Epithelial cell of proximal tubule (primary cell): Measurements from ENCODE around the gene PFN2. TPM values are rescaled to one million over a fixed set of nuclear protein-coding genes. Genes with fewer than 3 reads are reported as not detected.
"Not testable (repeated sequence)": the region's sequence is repeated elsewhere in the genome, so short reads cannot be mapped to it uniquely, and the experiment has no call there.

Experiments
- DNase-seq: peaks from one replicate; pipeline ENCODE4 v3.0.0-alpha.2; 2011; ENCODE audit warnings: low read depth
- H3K4me3 ChIP-seq: 2 replicates; pipeline ENCODE4 v1.5.1; 2011; ENCODE audit warnings: low read depth, mild to moderate bottlenecking, low read length
- total RNA-seq: library from RNA; depleted of rRNA; stranded (reverse); fragments of >200 nt; gene quantifications from 2 replicates; pipeline ENCODE4 v1.2.3, GENCODE V29; 2015
- TF ChIP-seq, protein P1 (sequence below): conservative IDR thresholded peaks from 2 replicates; pipeline ENCODE4 v1.5.1; 2012; ENCODE audit warnings: low read depth, mild to moderate bottlenecking, low read length

Gene PFN2
- total RNA-seq, 1 donor from 2014 or later = 112 TPM

DNA sequence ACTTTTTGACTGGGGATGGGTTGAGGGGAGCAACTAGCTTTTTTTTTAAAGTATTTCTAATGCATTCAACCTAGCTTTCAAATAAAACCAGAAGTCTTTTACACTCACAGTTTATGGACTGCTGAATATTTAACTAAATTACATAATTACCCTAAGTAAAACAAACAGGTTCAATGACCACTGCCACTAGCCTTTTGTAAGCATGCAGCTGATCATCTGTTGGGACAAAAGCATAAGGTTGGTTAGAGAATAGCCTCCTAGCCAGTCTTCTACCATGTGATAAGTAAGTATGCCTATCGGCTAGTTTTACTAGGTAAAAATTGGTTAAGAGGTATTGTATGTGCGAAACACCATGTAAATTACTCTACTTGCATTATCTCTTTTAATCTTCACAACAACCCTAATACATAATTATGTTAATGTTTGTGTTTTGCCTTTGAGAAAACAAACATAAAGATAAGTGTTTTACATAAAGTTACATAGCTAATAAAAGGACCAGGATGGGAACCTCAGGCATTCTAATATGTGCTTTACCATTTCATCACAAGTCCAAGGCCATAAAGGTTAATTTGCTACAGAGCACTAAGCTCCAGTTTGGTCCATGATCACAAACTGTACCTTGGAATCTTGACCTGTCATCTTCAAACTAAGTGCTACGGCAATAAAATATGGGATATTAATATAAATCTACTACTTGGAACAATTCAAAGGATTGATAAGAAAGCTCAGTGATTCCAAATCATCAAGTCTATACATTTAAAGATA, 13.2 kb downstream of the PFN2 start:
- TF ChIP-seq, protein P1, sequence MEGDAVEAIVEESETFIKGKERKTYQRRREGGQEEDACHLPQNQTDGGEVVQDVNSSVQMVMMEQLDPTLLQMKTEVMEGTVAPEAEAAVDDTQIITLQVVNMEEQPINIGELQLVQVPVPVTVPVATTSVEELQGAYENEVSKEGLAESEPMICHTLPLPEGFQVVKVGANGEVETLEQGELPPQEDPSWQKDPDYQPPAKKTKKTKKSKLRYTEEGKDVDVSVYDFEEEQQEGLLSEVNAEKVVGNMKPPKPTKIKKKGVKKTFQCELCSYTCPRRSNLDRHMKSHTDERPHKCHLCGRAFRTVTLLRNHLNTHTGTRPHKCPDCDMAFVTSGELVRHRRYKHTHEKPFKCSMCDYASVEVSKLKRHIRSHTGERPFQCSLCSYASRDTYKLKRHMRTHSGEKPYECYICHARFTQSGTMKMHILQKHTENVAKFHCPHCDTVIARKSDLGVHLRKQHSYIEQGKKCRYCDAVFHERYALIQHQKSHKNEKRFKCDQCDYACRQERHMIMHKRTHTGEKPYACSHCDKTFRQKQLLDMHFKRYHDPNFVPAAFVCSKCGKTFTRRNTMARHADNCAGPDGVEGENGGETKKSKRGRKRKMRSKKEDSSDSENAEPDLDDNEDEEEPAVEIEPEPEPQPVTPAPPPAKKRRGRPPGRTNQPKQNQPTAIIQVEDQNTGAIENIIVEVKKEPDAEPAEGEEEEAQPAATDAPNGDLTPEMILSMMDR = no peak
- H3K4me3 ChIP-seq = no peak overlapping the region
- no peak for DNase-seq

DNA sequence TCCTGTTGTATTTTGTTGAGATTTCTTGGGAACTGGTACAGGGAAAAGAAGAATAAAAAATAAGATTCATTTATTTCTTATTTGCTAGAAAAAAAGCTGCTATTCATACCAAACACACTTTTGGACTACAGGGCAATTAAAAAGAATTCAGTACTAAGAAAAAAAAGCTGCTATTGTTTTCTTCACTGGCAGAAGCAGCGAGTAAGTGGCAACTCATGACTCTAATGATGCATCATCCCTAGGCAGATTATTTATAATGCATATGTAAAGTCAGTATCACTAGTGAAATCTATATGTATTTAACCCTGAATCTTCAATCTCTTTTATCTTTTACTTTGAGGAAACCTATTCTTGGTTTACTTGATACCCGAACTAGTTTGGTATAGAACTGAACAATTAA, 15.2 kb downstream of the PFN2 start:
- DNase-seq = no peak

DNA sequence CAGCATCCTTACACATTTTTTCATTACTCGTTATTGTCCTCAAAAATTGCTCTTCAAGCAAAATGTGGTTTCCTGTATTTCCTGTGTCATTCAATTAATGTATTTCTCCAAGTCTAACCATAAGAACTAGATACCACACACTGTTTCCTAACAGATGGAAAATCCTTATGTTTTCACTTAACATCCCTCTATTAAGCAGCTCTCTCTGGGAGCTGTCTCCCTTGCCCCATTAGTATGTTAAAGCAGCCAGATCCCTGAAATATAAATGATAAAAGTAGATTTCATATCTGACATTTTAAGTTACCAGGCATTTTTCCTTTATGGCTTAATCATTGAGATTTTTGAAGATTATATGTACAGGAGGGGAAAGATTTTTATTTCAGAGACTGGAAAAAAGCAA, 15.9 kb downstream of the PFN2 start:
- H3K4me3 ChIP-seq = no peak overlapping the region
- no peak for DNase-seq
- TF ChIP-seq, protein P1 = no peak

More for the DNA sequence above, 15.2 kb downstream of the PFN2 start:
- no peak overlapping the region for H3K4me3 ChIP-seq
- TF ChIP-seq, protein P1 = no peak

DNA sequence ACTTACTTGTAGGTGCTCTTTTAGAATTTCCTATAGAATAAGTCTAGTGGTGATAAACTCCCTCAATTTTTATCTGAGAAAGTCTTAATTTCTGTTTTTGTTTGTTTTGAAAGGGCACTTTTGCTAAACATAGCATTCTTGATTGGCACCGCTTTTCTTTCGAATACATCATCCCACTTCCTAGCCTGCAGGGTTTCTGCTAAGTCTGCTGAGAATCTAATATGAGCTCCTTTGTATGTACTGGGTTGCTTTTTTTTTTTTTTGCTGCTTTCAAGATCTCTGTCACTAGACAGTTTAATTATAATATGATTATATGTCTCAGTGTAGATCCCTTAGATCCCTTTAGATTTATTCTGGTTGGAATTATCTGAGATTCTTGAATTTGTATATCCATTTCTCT, 21.5 kb downstream of the PFN2 start:
- no peak overlapping the region for H3K4me3 ChIP-seq
- DNase-seq = no peak
- TF ChIP-seq, protein P1 = no peak

DNA sequence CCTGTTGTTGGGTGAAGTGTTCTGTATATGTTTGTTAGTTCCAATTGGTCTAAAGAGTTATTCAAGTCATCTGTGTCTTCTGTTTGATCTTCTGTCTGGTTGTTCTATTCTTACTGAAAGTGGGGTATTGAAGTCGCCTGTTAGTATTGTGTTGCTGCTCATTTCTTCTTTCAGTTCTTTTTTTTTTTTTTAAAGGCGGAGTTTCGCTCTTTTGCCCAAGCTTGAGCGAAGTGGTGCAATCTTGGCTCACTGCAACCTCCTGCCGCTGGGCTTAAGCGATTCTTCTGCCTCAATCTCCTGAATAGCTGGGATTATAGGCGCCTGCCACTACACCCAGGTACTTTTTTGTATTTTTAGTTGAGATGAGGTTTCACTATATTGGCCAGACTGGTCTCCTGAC, 23.5 kb downstream of the PFN2 start:
- no peak overlapping the region for H3K4me3 ChIP-seq
- no peak for DNase-seq
- TF ChIP-seq, protein P1 = no peak

DNA sequence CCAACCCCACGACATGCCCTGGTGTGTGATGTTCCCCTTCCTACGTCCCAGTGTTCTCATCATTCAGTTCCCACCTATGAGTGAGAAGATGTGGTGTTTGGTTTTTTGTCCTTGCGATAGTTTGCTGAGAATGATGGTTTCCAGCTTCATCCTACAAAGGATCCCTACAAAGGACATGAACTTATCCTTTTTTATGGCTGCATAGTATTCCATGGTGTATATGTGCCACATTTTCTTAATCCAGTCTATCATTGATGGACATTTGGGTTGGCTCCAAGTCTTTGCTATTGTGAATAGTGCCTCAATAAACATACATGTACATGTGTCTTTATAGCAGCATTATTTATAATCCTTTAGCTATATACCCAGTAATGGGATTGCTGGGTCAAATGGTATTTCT, 26.7 kb downstream of the PFN2 start:
- DNase-seq = not testable (repeated sequence)

DNA sequence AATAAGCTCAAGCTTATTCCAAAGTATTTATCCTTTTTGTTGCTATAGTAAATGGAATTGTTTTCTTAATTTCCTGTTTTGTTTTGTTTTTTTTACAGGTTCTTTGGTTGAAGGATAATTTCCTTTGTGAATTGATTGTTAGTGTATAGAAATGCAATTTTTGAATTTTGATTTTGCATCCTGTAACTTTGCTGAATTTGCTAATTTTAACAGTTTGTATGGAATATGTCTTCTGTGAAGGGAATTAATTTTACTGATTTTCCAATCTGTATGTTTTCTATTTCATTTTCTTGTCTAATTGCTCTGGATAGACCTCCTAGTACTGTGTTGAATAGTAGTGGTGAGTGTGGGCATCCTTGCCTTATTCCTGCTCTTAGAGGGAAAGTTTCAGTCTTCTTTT, 28.3 kb downstream of the PFN2 start:
- TF ChIP-seq, protein P1 = no peak
- DNase-seq = no peak
- no peak overlapping the region for H3K4me3 ChIP-seq

More for the DNA sequence above, 26.7 kb downstream of the PFN2 start:
- H3K4me3 ChIP-seq = not testable (repeated sequence)
